Stimulated activated CD8-positive, alpha-beta memory T cell treated with anti-CD3 and anti-CD28 coated beads, Interleukin-15, amount 100 ng/mL, for 24 hours (primary cell): ENCODE measurements around the gene CYTH4.

Experiments used
- DNase-seq: peaks from one replicate; pipeline ENCODE4 v3.0.0-alpha.2; 2020; ENCODE audit warnings: low read depth

The CYTH4 gene

DNA sequence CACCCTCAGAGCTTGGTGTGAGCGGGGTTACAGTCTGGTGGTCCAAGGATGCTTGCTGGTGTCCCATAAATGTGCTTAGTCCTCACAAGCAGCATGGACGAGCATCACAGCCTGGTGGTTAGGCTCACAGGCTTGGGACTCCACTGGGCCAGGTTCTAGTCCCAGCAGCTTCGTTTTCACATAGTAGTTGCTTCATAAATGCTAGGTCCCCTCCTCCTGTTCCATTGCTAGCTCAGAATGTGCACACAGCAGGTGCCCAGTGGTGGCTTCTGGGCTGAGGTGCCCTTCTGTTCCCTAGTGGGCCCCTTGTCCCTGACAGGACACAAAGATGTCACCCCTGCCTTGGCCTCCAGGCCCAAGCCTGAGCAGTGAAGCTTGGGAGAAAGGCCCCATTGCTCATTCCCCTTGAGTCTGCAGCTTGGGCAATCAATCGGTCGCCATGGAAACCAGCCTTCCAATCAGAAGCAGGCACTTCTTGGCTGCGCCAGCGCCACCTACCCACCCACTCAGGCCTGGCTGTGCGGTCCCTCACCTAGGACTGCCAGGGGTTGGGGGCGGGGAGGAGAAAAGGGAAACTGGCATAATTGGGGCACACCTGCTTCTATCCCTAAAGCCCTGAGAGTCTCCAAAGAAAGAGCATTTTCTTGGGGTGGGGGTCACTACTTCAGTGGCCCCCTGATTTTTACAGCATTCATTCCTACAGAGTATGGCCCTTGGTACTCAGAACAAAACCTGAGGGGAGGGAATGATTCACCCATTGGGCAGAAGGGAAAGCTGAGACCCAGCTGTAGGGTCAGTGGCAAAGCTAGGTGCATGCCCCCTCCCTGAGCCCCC lies 48.1 kb downstream of the CYTH4 start:
- no peak for DNase-seq

DNA sequence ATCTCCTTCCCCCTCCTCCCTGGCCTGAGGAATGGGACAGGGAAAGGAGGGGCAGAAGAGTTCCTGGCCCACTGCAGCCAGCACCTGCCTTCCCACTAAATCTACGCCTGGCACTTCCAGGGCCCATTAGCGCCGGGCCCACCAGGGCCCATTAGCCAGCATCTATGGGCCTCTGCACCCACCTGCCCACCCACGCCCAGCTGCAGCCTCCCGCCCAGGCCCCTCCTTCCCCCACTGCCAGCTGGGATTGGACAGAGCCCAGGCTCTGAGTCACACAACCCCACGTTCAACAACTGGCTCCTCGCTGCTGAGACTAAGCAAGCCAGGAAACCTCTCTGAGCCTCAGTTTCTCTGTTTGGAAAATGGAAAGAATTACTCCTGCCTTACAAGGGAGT lies 48.7 kb downstream of the CYTH4 start:
- no peak for DNase-seq

DNA sequence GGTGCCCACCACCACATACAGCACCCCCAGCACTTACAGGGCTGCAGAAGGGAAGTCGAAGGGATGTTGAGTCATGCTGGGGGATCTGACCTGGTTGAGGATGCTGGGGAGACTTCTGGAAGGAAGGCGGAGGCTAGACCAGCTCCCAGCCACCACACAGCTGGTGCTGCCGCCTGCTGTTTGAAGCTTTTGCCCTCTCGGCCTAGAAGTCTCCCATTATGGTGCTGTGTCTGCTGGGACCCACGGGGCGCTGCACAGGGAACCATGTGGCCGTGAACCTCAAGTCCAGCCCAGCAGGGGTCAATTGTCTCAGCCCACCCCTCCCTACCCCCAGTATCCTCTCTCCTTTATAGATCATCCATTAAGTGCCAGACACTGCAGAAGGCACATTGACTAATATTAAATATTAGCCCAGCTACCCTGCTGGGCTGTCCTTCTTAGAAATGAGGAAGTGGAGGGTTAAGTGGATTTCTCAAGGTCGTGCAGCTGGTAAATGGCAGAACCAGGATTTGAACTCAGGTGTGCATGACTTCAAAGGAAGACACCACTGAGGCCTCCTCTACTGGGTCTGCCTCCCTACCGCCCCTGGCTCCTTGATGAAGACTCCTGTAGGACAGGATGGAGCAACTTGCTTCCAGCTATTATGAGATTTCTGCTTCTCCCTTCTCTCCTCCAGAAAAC lies 49.7 kb downstream of the CYTH4 start:
- DNase-seq, result no peak

DNA sequence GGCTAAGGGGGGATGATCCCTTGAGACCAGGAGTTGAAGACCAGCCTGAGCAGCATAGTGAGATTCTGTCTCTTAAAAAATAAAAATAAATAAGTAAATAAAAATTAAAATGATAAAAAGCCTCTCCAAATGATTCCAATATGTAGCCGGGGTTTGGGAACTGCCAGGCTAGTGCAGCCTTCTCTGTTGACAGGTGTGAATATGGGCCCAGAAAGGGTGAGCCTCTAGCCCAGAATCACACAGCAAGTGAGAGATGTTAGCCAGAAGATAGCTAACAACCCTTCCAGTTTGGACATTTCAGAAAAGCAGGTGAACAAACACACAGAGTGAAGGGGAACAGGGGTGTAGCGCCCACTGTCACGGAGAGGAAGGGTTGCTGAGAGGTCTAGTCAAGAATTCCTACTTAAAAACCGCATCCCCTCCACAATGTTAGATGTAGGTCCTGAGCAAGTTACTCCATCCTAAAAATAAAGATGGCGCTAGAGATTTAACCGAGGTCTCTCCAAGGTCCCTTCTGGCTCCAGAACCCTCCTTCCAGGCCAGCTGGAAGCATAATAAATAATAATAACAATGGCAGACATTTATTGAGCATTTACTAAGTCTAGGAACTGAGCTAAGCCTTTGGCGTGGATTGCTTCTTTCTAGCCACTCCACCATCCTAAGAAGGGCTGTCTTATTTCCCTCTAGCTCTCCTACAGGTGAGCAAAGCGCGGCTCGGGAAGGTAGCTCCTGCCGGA lies 51.6 kb downstream of the CYTH4 start:
- DNase-seq, result no peak

DNA sequence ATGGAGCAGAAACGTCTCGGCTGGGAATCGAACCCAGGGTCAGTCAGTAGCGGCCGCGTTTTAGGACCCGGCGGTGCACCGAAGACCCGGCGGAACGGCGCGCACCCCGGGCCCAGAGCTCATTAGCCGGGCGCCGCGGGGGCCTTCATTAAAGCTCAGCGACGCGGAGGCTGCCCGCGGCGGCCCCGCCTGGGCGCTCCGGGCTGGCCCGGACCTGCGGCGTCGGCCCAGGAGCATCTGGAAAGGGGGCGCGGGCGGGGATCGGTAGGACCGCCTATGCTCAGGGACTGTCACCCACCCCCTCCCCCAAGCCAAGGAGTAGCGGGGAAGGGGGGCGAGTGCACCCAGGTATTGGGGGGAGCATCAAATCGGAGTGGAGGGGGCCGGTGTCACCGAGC lies 52.2 kb downstream of the CYTH4 start:
- no peak for DNase-seq

DNA sequence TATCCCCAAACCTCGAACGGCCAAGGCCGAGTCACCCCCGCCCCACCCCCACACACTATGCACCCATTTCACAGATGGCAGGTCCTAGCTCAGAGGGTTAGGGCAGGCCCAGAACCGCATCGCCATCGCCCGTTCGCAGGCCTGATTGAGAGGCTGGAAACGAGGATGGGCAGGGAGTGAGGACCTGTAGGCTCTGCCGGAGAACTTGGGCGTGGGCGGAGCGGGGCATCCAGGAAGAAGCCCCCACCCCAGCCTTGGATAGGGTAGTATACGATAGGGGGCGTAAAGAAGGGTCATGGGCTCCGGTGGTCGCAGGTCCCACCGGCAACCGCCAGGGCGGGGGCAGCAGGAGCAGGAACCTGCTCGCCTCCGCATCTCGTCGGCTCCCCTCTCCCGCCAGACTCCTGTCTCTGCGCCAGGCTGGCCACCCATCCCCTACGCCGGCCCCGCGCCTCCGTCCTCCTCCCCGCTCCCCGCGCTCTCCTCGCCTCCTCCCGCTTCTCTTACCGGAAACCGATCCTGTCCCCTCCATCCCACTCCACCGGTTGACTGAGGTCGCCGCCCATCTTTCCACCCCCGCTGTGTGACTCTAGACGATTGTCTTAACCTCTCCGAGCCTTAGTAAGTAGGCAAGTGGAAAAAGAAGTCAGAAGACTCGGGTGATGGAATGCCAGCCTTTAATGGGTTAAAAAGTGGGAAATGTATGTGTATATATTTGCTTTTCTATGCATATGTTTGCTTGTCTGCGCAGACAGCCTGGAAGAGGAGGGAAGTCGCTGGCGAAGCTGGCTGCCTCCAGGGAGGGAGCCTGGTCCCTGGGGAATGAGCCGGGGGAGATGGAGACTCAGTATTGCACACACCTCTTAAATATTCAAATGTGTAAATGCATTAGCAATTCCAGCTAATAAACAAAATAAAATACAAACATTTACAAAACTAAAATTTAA lies 52.8 kb downstream of the CYTH4 start:
- DNase-seq, result no peak

DNA sequence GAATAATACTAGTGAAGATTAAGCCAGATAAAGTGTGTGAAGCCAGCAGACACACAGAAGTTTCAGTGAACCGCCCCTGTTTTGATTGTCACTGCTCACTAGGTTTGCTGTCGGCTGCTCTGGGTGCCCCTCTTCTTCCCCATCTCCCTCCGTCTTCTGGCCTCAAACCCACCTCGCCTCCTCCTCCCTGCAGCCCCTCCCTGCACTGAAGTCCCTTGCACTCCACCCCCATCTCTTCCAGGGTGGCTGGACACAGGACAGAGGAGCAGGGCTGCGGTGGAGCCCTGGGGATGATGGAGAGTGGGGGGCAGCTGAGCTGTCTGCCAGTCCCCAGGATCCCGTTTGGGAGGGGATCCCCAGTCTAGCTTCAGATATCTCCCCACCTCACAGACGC lies 53.5 kb downstream of the CYTH4 start:
- no peak for DNase-seq

DNA sequence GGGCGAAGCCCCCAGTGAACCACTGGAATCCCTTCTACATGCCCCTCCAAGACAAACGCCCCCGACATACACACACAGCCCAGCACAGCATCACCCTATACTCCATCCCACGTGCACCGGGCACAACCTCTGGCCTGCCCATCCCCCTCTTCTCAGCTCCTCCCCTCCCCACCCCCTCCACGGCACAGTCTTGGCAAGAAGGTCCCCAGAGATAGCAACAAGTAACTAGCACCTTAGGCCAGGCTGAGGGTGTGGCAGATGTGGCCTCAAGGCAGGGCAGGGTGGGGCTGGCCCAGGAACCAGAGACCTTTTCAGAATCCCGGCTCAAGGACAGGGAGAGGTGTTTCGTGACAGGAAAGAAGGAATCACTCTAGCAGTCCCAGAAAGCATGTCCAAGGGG lies 54.3 kb downstream of the CYTH4 start:
- DNase-seq, result no peak

DNA sequence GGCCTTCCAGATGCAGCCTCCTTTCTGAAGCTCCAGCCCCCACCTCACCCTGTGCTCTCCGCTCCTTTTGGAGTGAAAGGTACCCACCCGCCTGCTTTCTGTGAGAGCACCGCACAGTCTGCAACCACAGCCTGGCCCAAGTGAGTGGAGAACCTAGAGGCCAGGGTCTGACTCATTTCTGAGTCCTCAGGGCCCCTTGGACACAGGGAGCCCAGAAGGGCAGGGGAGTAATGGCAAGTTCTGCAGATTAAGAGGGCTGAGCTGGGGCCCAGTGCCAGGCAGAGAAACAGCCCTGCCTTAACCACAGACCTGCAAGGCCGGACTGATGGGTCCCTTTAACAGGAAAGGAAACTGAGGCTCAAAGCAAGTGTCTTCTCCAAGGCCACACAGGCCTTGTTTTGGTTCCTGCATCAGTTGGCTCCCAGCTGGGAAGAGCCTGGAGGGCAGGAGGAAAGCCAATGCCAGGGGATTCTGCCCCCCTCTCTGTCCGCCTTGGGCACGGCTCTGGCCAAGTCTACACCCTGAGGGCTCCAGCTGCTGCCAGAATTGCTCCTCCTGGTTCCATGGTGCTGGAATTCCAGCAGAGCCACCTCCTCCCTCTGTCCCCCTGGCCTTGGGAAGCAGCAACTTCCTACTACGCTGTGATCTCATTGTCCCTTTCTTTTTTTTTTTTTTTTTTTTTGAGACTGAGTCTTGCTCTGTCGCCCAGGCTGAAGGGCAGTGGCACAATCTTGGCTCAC lies 55.1 kb downstream of the CYTH4 start:
- DNase-seq, result no peak

DNA sequence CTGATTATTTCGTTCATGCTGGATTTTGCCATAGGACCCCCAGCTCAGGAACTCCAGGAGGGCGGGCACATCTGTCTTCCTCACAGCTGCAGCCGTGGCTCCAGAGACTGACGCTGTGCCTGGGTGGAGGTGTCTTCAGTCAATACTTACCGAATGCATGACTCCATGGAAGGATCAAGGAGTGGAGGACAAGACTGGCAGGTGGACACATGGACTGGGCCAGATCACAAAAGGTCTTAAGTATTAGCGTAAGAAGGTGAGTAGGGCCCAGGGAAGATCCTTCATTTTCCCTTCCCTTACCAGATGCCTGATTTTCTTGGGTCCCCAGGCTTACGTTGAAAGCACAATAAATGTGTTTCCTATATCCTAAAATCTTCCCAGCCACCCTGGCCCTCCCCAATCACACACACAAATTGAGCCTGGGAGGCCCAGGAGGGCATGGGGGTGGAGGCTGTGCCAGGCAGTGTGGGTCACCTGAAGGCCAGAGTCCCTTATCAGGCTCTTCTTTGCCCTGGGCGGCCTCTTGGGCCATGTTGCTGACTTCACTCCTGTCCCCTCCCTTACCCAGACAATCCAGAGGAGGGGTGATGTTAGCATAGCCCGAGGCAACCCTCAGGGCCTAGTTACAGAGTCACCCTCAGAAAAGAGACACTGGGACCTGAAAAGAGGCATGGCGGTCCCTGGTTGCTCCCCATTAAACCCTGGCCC lies 56.4 kb downstream of the CYTH4 start:
- DNase-seq, result no peak

DNA sequence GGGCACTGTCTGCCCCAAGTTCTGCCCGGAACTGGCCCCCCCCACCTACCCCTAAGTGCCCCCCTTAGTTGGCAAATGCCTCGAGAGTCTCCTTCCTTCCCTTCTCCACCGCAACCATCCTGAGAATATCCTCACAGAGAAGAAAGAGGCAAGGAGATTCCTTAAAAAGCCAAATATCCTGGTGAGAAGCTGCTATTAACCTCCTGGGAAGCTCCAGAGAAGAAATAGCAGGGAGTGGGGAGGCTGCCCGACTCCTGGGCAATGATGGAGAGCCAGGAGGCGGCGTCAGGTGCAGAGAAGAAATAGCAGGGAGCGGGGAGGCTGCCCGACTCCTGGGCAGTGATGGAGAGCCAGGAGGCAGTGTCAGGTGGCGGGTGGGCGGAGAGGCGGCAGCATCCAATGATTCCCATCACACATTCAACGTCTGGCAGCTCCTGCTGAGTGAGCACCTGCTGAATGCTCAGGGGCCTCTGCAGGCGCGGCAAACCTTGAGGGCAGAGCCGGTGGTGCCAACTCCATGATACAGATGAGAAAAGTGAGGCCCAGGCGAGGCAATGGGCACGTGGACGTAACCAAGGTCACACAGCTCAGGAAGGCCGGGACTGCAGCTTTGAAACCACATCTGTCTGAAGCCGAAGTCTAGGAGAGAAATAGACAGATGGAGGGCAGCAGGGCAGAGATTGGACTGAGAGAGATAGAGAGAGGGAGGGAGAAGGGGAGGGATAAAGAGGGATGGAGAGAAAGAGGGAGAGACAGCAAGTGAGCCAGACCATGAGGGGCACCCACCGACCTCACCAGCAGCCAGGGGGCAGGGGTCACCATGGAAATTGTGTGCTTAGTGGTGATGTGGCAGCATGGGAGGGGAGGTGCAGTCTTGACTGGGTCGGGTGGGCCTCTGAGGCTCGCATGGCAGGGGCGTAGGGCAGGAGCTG lies 58.3 kb downstream of the CYTH4 start:
- no peak for DNase-seq

DNA sequence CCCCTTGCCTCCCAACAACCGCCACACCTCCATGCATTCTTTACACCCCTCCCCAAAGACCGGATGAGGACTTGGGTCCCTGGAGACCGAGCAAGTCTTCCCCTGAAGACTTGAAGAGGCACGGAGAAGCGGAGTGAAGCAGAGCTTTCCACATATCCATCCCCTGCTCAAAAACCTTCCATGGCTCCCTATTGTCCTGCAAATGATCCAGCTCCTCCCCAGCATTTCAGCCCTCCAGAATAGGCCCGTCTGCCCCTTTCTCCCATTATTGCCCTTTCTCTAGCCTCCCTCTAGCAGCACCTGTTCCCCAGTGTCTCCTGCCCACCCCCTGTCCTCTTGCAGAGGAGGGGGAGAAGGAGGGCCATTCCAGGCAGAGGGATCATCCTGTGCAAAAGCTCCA lies 59.8 kb downstream of the CYTH4 start:
- no peak for DNase-seq

DNA sequence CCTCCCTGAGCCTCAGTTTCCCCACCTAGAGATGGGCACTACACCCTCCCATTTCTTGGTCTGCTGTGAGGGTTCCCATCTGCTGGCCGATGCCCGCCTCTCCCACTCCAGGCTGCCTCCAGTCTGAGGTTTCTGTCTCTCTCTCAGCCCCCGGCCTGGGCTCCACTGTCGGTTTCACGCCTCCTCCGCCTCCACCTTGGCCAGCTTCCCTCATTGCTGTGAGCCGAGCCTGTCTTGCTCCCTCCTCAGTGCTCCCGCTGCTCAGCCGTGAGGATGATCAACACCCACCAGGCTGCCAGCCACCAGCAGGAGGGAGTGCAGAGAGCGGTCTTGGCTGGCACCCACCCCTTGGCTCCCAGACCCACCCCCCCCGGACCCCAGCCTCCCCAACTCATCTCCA lies 61.0 kb downstream of the CYTH4 start:
- DNase-seq, result no peak

DNA sequence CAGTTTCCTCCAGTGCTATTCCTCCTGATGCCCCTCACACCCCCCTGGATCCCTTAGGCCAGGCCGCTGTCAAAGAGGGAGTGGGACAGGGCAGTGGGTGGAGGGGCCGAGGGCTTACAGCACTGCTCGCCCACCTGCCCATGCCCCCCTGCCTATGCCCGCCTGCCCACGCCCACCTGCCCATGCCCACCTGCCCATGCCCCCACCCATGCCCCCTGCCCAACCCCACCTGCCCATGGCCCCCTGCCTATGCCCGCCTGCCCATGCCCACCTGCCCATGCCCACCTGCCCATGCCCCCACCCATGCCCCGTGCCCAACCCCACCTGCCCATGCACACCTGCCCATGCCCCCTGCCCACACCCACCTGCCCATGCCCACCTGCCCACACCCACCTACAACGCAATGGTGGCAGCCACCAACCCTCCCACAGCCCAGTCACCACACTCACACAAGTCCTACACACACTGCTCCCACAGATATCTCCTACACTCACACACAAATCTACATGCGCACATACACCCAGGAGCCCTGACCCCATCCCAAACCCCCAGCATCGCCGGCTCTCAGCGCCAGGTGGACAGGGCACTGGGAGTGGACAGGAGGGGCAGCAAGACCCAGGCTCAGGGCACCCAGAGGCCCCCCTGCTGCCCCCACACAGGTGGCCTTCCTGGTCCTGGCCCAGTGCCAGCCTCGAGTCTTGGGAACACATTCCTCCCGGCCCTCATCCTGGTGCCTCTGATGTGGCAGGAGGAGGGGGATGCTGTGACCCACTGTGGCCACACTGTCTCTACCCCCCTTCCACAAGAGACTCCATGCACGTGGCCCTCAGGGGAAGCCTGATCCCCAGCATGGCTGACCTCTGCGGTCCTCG lies 61.8 kb downstream of the CYTH4 start:
- DNase-seq, result no peak

DNA sequence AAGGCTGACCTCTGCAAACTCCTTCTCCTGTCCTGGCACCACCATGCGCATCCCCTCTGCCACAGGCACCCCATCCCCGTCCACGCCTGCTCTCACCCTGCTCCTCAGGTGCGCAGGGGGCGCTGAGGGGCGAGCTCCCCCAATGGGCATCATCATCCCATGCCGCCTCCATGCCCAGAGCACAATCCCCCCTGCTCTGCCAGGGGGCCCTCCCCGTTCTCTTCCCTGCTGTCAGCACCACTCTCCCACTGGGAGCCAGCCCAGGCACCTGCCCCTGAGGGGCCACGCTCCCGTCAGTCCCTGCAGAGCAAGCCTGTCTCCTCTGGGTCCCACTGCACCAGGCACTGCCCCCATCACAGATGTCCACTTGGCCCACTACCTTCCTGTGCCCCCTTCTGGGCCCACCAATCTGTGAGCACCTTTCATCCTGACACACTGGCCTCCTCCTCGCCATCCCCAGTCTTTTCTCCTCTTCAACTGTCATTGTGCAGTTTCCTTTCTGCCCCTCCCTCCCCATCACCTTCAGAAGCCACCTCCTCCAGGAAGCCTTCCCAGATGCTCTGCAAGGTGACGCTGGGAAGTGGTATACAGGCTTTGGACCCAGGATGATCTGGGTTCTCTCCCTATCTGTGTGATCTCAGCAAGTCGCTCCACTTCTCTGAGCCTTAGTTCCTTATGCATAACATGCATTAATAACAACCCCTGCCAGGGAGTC lies 62.6 kb downstream of the CYTH4 start:
- DNase-seq, result no peak

DNA sequence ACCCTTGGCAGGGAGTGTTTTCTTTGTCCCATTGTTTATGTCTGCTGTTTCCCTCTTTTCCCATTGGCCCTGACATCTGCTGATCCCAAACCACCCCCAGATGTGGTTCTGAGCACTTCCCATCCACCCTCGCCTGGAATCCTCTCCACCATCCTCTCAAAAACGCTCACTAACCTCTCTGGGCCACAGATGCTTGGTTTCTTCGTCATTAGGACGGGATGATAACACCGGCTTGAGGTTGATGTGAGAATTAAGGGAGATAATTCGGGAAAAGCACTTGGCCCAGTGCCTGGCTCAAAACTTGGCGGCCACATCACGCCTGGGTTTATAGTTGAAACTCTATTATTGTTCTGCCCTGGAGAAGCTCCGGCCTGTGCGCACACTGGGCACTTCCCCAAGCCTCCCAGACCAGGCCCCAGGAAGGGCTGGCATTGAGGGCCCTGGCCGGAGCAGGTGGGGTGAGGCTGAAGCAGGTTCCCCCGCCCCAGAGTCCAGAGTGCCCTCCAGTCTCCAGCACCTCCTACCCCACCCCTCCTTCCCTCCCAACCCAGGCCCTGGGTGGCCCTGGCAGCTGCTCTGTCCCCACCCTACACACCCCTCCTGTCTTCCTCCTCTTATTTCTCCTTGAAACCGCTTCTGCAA lies 63.7 kb downstream of the CYTH4 start:
- no peak for DNase-seq

DNA sequence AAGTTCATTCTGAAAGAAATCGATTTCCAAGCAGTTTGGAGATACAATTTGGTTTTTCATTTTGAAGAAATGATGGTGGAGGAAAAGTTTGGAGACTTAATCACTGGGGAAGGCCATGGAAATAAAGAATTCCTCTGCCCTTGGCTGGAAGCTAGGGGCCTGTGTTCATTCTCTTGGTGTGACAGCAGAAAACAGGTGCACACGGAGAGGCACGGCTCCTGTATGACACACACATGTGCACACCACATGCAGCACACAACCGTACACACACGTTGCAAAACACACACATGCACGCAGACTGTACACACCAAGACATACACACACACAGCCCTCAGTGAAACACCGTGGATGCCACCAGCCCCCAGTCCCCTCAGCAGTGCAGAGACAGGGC lies 64.2 kb downstream of the CYTH4 start:
- no peak for DNase-seq
